Smooth muscle cell (in vitro differentiated cells): ENCODE measurements around the gene RETREG3. TPM values are rescaled to one million over a fixed set of nuclear protein-coding genes. Genes with fewer than 3 reads are reported as not detected.
"Not testable (repeated sequence)": the region's sequence is repeated elsewhere in the genome, so short reads cannot be mapped to it uniquely, and the experiment has no call there.

Experiments used
- DNase-seq: peaks from one replicate; lab custom pipeline; 2025; ENCODE audit not compliant: unreplicated experiment; lab: John Stamatoyannopoulos, UW
- H2AFZ ChIP-seq: fragments of 200-600 bp; sonication (generic); 2 replicates; pipeline ENCODE4 v1.6.0; 2016; ENCODE audit warnings: antibody characterized with exemption, low read depth, mild to moderate bottlenecking
- H3F3A ChIP-seq: fragments of 200-600 bp; sonication (generic); 2 replicates; pipeline ENCODE4 v1.6.0; 2017; ENCODE audit warnings: antibody characterized with exemption, low read depth
- H3K27ac ChIP-seq: fragments of 200-600 bp; sonication (generic); 2 replicates; pipeline ENCODE4 v1.5.1; 2016; ENCODE audit warnings: low read depth, mild to moderate bottlenecking
- H3K27me3 ChIP-seq: fragments of 200-600 bp; sonication (generic); 2 replicates; pipeline ENCODE4 v1.6.1; 2016; ENCODE audit warnings: low read depth, mild to moderate bottlenecking
- H3K36me3 ChIP-seq: fragments of 200-600 bp; sonication (generic); 2 replicates; pipeline ENCODE4 v1.5.1; 2016; ENCODE audit warnings: low read depth
- H3K4me1 ChIP-seq: fragments of 200-600 bp; sonication (generic); 2 replicates; pipeline ENCODE4 v1.5.1; 2016; ENCODE audit warnings: low read depth
- H3K4me2 ChIP-seq: fragments of 200-600 bp; sonication (generic); 2 replicates; pipeline ENCODE4 v1.6.0; 2016; ENCODE audit warnings: mild to moderate bottlenecking
- H3K4me3 ChIP-seq: fragments of 200-600 bp; sonication (generic); 2 replicates; pipeline ENCODE4 v1.5.1; 2016; ENCODE audit warnings: mild to moderate bottlenecking
- H3K79me2 ChIP-seq: fragments of 200-600 bp; sonication (generic); 2 replicates; pipeline ENCODE4 v1.6.0; 2016; ENCODE audit warnings: low read depth, mild to moderate bottlenecking
- H3K9ac ChIP-seq: fragments of 200-600 bp; sonication (generic); 2 replicates; pipeline ENCODE4 v1.6.0; 2016; ENCODE audit warnings: low read depth
- H3K9me3 ChIP-seq: fragments of 200-600 bp; sonication (generic); replicated peaks from 2 replicates; pipeline ENCODE4 v1.5.1; 2016; ENCODE audit warnings: low read depth
- H4K20me1 ChIP-seq: fragments of 200-600 bp; sonication (generic); 2 replicates; pipeline ENCODE4 v1.6.0; 2016; ENCODE audit warnings: low read depth
- CTCF ChIP-seq: fragments of 200-600 bp; sonication (generic); IDR thresholded peaks from 2 replicates; pipeline ENCODE4 v1.5.1; 2017; ENCODE audit warnings: borderline replicate concordance, mild to moderate bottlenecking, antibody characterized with exemption; ENCODE audit not compliant: insufficient read depth, poor library complexity, severe bottlenecking
- WGBS: methylation state at CpG from one replicate; pipeline ENCODE4 v1.1.7; 2016; ENCODE audit warnings: low lambda C conversion rate; 5-methylcytosine and 5-hydroxymethylcytosine counted together
- polyA plus RNA-seq: library from polyadenylated mRNA; unstranded; fragments of >200 nt; fragmentation: Nextera tagmentation; extraction: Ambion mirVana; gene quantifications from 2 replicates; pipeline ENCODE4 v1.2.1, GENCODE V29; 2016
- total RNA-seq: library from RNA; depleted of rRNA; stranded (reverse); fragments of >200 nt; gene quantifications from 2 replicates; pipeline ENCODE4 v1.2.3, GENCODE V29; 2014

RETREG3 gene
- total and polyA plus RNA-seq, 2 experiments from 2014 or later: 32.6 to 40.4 TPM

GRCh38 chr17:42544874-42545283 is 64.3 kb downstream of the RETREG3 start:
- peaks cover 5% of the 10 kb centered on the region for H3K4me1 ChIP-seq
- no peaks in the 10 kb centered on the region for H3K79me2 ChIP-seq
- H3K9ac ChIP-seq: no peak overlapping the region
- H3K27ac ChIP-seq: no peak overlapping the region
- WGBS: 86% methylated on average over 8 of the region's 8 CpGs
- no peaks in the 10 kb centered on the region for H3K27me3 ChIP-seq
- peaks cover 5% of the 10 kb centered on the region for H3F3A ChIP-seq
- H3K4me3 ChIP-seq: no peak overlapping the region
- no peaks in the 10 kb centered on the region for H3K9me3 ChIP-seq
- DNase-seq: no peak
- TF ChIP-seq CTCF: no peak
- no peaks in the 10 kb centered on the region for H3K36me3 ChIP-seq
- H2AFZ ChIP-seq: no peak overlapping the region
- H4K20me1 ChIP-seq: no peaks in the 10 kb centered on the region
- no peak overlapping the region for H3K4me2 ChIP-seq

- Histone ChIP-seq H3K79me2 (no peaks in the 10 kb centered on the region), H4K20me1 (no peaks in the 10 kb centered on the region), H3K27me3 (no peaks in the 10 kb centered on the region), H3K4me3 (no peak overlapping the region), H2AFZ (no peak overlapping the region), H3K4me1 (no peaks in the 10 kb centered on the region), H3K36me3 (no peaks in the 10 kb centered on the region), H3K4me2 (no peak overlapping the region), H3K9ac (no peak overlapping the region), H3F3A (peaks cover 5% of the 10 kb centered on the region), H3K9me3 (no peaks in the 10 kb centered on the region), H3K27ac (no peak overlapping the region)
- no peak for DNase-seq
- WGBS: 97% methylated on average over 39 of the region's 39 CpGs
- no peak for TF ChIP-seq CTCF
Measured at GRCh38 chr17:42543190-42544079, 65.7 kb downstream of the RETREG3 start.

GRCh38 chr17:42541041-42541833 is 67.9 kb downstream of the RETREG3 start:
- H3K36me3 ChIP-seq: no peaks in the 10 kb centered on the region
- WGBS: 87% methylated on average over 17 of the region's 17 CpGs
- H3K9me3 ChIP-seq: no peaks in the 10 kb centered on the region
- H3K27ac ChIP-seq: no peak overlapping the region
- H3K9ac ChIP-seq: no peak overlapping the region
- no peaks in the 10 kb centered on the region for H3K4me1 ChIP-seq
- no peak for TF ChIP-seq CTCF
- no peak overlapping the region for H2AFZ ChIP-seq
- no peak overlapping the region for H3K4me3 ChIP-seq
- peaks cover 5% of the 10 kb centered on the region for H3K79me2 ChIP-seq
- H4K20me1 ChIP-seq: no peaks in the 10 kb centered on the region
- no peaks in the 10 kb centered on the region for H3K27me3 ChIP-seq
- H3K4me2 ChIP-seq: no peak overlapping the region
- DNase-seq: no peak
- H3F3A ChIP-seq: peaks cover 5% of the 10 kb centered on the region

- not testable (repeated sequence) for H3K36me3 ChIP-seq, H3K4me1 ChIP-seq, DNase-seq, H3K9me3 ChIP-seq, H3F3A ChIP-seq, H3K27me3 ChIP-seq, H4K20me1 ChIP-seq, H3K4me3 ChIP-seq, H3K4me2 ChIP-seq, H3K27ac ChIP-seq, H3K79me2 ChIP-seq, H3K9ac ChIP-seq, H2AFZ ChIP-seq
- 96% methylated on average over 4 of the region's 4 CpGs for WGBS
Measured at GRCh38 chr17:42540558-42540957, 68.6 kb downstream of the RETREG3 start.
